Memory B cell (primary cell): Measurements from ENCODE around the gene NFIX.
"Not testable (repeated sequence)": the region's sequence is repeated elsewhere in the genome, so short reads cannot be mapped to it uniquely, and the experiment has no call there.

ENCODE experiments used
- ATAC-seq: fragments of 150-1000 bp; cut with Tn5 transposase; 2 replicates; pipeline ENCODE4 v1.10.0; 2021; ENCODE audit warnings: low read depth, mild to moderate bottlenecking, moderate library complexity
- DNase-seq, 2 donors: peaks; one replicate each; pipeline ENCODE4 v3.0.0; 2022; ENCODE audit warnings: low spot score in 2 of 2
- H3K27ac Mint-ChIP-seq: one replicate; pipeline ENCODE4 v1.8.0; 2022; ENCODE audit warnings: mild to moderate bottlenecking, moderate library complexity, mixed read lengths
- H3K27me3 Mint-ChIP-seq: one replicate; pipeline ENCODE4 v1.8.0; 2022; ENCODE audit warnings: mixed read lengths
- H3K36me3 Mint-ChIP-seq: one replicate; pipeline ENCODE4 v1.8.0; 2022; ENCODE audit warnings: mild to moderate bottlenecking, mixed read lengths
- H3K4me1 Mint-ChIP-seq: one replicate; pipeline ENCODE4 v1.8.0; 2022; ENCODE audit warnings: mixed read lengths
- H3K4me3 Mint-ChIP-seq: one replicate; pipeline ENCODE4 v1.8.0; 2022; ENCODE audit warnings: mild to moderate bottlenecking, moderate library complexity, mixed read lengths
- H3K9me3 Mint-ChIP-seq: one replicate; pipeline ENCODE4 v1.8.0; 2022; ENCODE audit warnings: mixed read lengths

NFIX gene

DNA sequence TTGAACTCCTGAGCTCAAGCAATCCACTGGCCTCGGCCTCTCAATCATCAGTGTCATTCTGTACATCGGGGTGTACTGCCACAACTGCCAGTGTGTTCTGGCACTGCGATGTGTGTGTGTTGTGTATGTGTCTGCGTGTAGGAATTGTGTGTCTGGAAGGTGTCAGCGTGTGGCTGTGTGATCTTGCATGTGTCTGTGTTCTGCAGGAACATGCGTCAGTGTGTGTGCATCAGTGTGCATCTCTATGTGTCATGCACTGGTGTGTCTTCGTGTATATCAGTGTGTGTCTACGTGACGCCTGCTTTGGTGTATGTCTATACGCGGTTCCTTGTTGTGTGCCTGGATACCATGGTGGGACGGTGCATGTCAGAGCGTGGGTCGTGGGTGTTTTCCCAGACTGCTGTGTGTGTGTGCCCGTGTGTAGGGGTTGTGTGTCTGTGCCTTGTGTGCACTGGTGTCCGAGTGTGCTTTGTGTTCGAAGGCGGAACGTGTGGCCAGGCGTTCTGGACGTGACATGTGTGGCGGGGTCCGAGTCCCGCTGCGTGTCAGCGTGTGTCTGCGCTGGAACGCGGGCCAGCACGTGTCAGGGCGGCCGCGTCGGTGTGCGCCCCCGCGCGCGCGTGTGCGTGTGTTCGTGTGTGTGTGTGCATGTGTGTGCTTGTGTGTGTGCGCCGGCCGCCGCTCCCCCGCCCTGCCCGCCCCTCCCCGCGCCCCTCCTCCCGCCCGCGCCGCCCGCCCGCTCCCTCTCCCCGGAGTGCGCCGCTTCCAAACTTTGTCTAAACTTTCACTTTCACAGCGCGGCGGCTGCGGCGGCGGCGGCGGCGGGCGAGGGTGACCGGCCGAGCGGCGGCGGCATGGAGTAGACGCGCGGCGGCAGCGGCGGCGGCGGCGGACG, at the start of gene NFIX:
Gene NFIX (plus strand): TSS at position 775 of the 895 bp plus-strand sequence. CDS start 363 bp downstream, outside the sequence.
- H3K9me3 Mint-ChIP-seq = no peaks in the 10 kb centered on the region
- peak within 1 kb of the TSS; percentile 88 for H3K4me3 Mint-ChIP-seq
- peak within 1 kb of the TSS; percentile 86 for H3K27ac Mint-ChIP-seq
- H3K27me3 Mint-ChIP-seq = peaks cover 20% of the 10 kb centered on the region
- H3K36me3 Mint-ChIP-seq = no peaks in the 10 kb centered on the region
- peaks cover 11% of the 10 kb centered on the region for H3K4me1 Mint-ChIP-seq
- ATAC-seq (peak; percentile 65), DNase-seq (peak in 1 of 2 donors; percentile 38)

DNA sequence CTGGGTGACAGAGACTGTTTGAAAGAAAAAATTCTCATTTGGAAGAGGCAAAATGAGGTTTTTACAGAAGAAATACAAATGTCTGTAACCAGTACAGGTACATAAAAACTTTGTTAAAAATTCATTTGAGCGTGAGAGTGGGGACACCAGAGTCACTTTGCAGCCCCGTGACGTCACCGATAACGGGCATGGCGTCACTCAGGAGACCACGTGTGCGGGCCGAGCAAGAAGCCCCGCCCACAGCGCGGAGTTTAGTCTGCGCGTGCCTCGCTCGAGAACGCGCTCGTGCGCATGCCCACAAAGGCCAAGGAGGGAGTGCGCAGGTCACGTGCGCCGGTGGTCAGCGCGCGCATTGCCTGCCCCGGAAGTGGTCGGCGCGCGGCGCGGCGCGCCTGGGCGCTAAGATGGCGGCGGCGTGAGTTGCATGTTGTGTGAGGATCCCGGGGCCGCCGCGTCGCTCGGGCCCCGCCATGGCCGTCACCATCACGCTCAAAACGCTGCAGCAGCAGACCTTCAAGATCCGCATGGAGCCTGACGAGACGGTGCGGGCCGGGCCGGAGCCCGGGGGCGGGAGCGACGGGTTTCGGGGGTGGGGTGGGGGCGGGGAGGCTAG, 49.7 kb upstream of the NFIX start, which contains the start of gene RAD23A:
Gene RAD23A (plus strand): TSS at position 384 of the 613 bp plus-strand sequence. CDS start 87 bp downstream, at position 471.
- peaks cover 28% of the 10 kb centered on the region for H3K36me3 Mint-ChIP-seq
- H3K9me3 Mint-ChIP-seq = no peaks in the 10 kb centered on the region
- H3K27me3 Mint-ChIP-seq = no peaks in the 10 kb centered on the region
- ATAC-seq = peak; percentile 86
- peak within 1 kb of the TSS; percentile 91 for H3K27ac Mint-ChIP-seq
- peak within 1 kb of the TSS; percentile 94 for H3K4me3 Mint-ChIP-seq
- peak; percentile 98 for DNase-seq
- H3K4me1 Mint-ChIP-seq = peaks cover 17% of the 10 kb centered on the region

DNA sequence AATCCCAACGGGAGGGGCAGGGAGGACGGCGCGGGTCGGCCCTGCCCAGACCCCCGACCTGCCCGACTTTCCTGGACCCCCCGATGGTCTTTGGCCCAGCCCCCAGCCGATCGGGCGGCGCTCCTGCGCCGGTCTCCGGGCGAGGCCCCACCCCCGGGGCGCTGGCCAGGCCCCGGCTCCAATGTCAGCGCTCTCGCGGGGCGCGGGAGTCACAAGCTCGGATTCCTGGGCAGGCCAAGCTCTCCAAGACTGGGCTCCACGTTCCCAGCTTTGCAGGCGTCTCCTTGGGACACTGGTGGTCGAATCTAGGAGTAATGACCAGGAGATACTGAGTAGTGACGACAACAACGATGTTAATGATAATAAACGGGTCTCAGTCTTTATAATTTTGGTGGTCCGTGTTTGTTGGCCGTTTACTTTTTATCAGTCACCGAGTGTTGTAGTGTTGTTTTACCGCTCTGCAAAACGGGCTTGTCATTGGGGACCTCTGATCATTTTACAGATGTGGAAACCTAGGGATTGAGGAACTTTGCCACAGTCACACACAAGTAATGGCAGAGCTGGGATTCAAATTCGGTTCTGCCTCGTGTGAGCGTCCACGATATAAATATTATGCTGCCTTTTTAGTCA, 49.1 kb upstream of the NFIX start:
- H3K9me3 Mint-ChIP-seq = no peaks in the 10 kb centered on the region
- ATAC-seq (peak; percentile 36), DNase-seq (peak in 1 of 2 donors; percentile 58)
- peaks cover 28% of the 10 kb centered on the region for H3K36me3 Mint-ChIP-seq
- no peaks in the 10 kb centered on the region for H3K27me3 Mint-ChIP-seq
- peaks cover 14% of the 10 kb centered on the region for H3K4me1 Mint-ChIP-seq
- H3K4me3 Mint-ChIP-seq = peak overlapping the region; percentile 94
- H3K27ac Mint-ChIP-seq = peak overlapping the region; percentile 91

DNA sequence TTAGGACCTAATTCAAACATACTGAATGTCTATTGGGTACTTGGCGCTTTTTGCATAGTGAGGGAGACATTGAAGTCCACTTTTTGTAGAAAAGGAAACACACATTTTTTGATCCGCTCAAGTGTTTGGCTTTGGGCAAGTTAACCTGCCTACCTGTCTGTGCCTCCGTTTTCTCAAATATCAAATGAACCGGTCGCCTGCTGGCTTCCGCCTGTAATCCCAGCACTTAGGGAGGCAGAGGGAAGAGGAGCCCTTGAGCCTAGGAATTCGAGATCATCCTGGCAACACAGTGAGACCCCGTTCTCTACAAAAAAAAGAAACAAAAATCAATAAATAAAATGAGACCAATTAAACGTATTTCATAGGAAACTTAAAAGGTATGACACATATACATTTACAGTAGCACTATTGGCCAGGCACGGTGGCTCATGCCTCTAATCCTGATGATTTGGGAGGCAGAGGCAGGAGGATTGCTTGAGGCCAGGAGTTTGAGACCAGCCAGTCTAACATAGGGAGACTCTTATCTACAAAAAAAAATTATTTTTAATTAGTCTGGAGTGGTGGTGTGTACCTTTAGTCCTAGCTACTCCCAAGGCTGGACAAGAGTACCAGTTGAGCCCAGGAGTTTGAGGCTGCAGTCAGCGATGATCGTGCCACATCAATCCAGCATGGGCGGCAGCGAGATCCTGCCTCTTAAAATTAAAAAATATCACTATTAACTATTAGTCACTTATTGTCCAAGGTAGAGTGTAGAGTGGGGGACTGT, 48.4 kb upstream of the NFIX start:
- ATAC-seq (no peak), DNase-seq (no peak)
- Mint-ChIP-seq H3K4me1 (peaks cover 14% of the 10 kb centered on the region), H3K4me3 (peak overlapping the region; percentile 94), H3K36me3 (peaks cover 32% of the 10 kb centered on the region), H3K27ac (peak overlapping the region; percentile 91), H3K27me3 (no peaks in the 10 kb centered on the region), H3K9me3 (no peaks in the 10 kb centered on the region)

DNA sequence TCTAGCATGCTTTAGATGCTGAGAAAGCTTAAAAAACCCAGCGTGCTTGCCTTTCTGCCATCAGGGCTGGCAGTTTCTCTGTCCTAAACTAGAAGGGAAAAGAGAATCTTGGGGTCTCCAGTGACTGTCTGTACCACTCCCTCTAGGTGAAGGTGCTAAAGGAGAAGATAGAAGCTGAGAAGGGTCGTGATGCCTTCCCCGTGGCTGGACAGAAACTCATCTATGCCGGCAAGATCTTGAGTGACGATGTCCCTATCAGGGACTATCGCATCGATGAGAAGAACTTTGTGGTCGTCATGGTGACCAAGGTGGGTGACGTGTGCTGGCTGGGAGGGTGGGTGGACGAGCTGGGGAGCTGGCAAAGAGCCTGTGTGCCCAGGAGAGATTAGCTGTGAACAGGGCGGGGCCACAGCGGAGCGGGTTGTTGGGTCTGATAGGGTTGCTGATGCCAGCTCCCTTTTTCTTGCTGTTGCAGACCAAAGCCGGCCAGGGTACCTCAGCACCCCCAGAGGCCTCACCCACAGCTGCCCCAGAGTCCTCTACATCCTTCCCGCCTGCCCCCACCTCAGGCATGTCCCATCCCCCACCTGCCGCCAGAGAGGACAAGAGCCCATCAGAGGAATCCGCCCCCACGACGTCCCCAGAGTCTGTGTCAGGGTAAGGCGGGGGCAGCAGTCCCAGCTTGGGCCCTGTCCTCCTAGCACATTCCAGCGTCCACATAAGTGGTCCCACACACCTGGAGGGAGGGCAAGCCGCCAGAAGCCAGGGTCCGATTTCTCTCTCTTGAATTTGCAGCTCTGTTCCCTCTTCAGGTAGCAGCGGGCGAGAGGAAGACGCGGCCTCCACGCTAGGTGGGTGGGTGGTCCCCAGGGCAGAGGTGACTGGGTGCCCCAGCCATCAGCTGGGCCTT, 47.3 kb upstream of the NFIX start:
- Mint-ChIP-seq H3K36me3 (peaks cover 33% of the 10 kb centered on the region), H3K4me1 (peaks cover 12% of the 10 kb centered on the region), H3K27me3 (no peaks in the 10 kb centered on the region), H3K9me3 (no peaks in the 10 kb centered on the region), H3K4me3 (no peak overlapping the region), H3K27ac (no peak overlapping the region)
- DNase-seq = no peak
- ATAC-seq = no peak

DNA sequence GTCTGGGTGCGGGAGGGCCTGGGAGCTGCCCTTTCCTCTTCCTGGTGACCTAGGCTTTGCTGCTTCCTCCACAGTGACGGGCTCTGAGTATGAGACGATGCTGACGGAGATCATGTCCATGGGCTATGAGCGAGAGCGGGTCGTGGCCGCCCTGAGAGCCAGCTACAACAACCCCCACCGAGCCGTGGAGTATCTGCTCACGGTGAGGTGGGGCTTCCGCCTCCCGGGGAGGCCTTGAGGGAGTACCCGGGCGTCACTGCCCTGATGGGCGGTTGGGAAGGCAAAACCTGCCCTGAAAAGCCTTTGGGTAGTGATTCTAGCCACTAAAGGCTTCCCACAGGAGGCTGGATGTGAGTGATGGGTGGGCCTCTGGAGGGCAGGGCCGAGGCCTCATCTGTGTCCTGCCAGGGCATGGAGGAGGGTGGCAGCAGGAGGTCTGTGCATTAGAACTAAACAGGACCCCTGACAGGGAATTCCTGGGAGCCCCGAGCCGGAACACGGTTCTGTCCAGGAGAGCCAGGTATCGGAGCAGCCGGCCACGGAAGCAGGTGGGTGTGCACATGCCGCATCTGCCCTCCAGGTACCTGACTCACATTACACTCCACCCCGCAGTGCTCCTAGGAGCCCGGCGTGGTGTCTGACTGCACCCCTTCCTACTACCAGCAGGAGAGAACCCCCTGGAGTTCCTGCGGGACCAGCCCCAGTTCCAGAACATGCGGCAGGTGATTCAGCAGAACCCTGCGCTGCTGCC, 46.5 kb upstream of the NFIX start:
- DNase-seq (no peak), ATAC-seq (no peak)
- Mint-ChIP-seq H3K27ac (no peak overlapping the region), H3K36me3 (peaks cover 28% of the 10 kb centered on the region), H3K4me3 (no peak overlapping the region), H3K4me1 (peaks cover 7% of the 10 kb centered on the region), H3K27me3 (no peaks in the 10 kb centered on the region), H3K9me3 (no peaks in the 10 kb centered on the region)

DNA sequence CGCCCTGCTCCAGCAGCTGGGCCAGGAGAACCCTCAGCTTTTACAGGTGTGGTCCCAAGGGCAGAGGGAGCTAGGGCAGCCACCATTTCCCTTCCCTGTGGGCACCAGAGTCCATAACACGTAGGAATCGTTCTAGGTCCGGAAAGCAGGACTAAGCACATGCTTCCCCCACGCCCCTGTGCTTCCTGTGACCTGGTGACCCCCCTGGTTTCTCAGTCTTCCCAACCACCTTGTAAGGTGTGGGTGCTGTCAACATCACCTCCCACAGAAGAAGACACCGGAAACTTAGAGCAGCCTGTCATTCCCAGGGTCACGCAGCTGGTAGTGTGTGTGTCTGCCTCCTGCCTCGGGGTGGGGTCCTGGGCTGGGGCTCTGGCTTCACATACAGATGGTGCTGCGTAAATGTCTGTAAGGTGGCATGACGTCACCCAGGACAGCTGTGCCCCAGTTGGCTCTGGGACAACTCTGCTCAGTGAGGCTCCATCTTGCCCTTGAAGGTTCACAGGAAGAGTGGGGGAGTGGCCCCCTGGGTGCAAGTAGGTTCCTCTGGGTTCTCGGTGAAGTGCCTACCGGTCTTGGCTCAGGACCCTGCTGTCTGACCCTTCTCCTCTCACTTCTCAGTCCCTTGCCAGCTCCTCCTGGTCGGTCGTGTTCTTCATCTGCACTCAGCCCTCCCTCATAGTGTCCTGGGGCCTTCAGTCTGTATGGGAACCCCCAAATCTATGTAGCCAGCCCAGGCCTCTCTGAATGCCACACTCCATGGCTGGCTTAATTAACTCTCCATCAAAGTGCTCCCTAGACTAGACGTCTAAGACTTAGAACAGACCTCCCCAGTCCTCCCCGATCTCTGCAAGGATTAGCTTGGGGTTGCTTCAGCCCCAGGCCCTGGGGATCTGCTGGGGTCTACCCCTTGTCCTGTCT, 45.7 kb upstream of the NFIX start:
- peaks cover 30% of the 10 kb centered on the region for H3K36me3 Mint-ChIP-seq
- no peaks in the 10 kb centered on the region for H3K27me3 Mint-ChIP-seq
- peaks cover 11% of the 10 kb centered on the region for H3K4me1 Mint-ChIP-seq
- H3K9me3 Mint-ChIP-seq = no peaks in the 10 kb centered on the region
- ATAC-seq (no peak), DNase-seq (no peak)
- peak overlapping the region; percentile 18 for H3K27ac Mint-ChIP-seq
- no peak overlapping the region for H3K4me3 Mint-ChIP-seq

DNA sequence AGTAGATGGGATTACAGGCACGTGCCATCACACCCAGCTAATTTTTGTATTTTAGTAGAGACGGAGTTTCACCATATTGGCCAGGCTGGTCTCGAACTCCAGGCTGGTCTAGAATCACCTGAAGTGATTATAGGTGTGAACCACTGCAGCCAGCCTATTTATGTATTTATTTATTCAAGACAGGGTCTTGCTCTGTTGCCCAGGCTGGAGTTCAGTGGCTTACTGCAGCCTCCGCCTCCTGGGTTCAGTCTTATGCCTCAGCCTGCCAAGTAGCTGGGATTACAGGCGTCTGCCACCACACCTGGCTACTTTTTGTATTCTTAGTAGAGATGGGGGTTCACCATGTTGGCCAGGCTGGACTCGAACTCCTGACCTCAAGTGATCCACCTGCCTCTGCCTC, 43.2 kb upstream of the NFIX start:
- not testable (repeated sequence) for H3K4me3 Mint-ChIP-seq, ATAC-seq, DNase-seq, H3K27ac Mint-ChIP-seq, H3K9me3 Mint-ChIP-seq, H3K27me3 Mint-ChIP-seq
- peaks cover 19% of the 10 kb centered on the region for H3K4me1 Mint-ChIP-seq
- peaks cover 30% of the 10 kb centered on the region for H3K36me3 Mint-ChIP-seq

DNA sequence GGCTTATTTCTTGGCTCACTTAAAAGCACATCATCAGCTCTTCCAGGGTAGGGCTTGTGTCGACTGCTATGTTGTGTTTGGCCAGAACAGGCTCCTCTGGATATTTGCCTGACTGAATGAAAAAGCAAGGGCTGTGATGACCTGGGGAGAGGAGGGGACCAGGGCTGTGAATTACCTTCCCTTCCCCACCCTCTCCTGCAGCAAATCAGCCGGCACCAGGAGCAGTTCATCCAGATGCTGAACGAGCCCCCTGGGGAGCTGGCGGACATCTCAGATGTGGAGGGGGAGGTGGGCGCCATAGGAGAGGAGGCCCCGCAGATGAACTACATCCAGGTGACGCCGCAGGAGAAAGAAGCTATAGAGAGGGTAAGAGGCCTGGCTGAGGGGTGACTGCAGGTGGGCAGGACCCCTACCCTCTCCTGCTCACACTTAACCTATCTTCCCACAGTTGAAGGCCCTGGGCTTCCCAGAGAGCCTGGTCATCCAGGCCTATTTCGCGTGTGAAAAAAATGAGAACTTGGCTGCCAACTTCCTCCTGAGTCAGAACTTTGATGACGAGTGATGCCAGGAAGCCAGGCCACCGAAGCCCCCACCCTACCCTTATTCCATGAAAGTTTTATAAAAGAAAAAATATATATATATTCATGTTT, 42.7 kb upstream of the NFIX start:
- Mint-ChIP-seq H3K27ac (no peak overlapping the region), H3K9me3 (no peaks in the 10 kb centered on the region), H3K27me3 (no peaks in the 10 kb centered on the region), H3K4me1 (peaks cover 19% of the 10 kb centered on the region), H3K36me3 (peaks cover 29% of the 10 kb centered on the region), H3K4me3 (no peak overlapping the region)
- no peak for ATAC-seq
- no peak for DNase-seq

DNA sequence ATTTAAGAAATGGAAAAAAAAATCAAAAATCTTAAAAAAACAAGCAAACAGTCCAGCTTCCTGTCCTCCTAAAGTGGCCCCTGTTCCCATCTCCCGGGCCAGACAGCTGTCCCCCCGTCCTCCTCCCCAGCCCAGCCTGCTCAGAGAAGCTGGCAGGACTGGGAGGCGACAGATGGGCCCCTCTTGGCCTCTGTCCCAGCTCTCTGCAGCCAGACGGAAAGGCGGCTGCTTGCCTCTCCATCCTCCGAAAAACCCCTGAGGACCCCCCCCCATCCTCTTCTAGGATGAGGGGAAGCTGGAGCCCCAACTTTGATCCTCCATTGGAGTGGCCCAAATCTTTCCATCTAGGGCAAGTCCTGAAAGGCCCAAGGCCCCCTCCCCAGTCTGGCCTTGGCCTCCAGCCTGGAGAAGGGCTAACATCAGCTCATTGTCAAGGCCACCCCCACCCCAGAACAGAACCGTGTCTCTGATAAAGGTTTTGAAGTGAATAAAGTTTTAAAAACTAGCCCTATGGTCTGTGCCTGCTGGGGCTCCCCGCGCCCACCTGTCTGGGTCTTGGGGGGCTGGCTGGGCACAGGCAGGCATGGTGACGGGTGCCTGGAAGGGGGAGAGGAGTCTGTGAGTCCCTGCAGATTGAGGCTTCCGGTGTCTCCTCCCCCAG, 42.0 kb upstream of the NFIX start:
- ATAC-seq (no peak), DNase-seq (no peak)
- no peak overlapping the region for H3K27ac Mint-ChIP-seq
- no peaks in the 10 kb centered on the region for H3K27me3 Mint-ChIP-seq
- H3K36me3 Mint-ChIP-seq = peaks cover 27% of the 10 kb centered on the region
- H3K4me1 Mint-ChIP-seq = peaks cover 19% of the 10 kb centered on the region
- no peaks in the 10 kb centered on the region for H3K9me3 Mint-ChIP-seq
- no peak overlapping the region for H3K4me3 Mint-ChIP-seq
